NCI-H1092 (cell line): ENCODE measurements around the gene ANKRD13A.
"Not testable (repeated sequence)": the region's sequence is repeated elsewhere in the genome, so short reads cannot be mapped to it uniquely, and the experiment has no call there.

Experiments used
- DNase-seq: peaks from one replicate; lab custom pipeline; 2025; lab: John Stamatoyannopoulos, UW

Gene ANKRD13A

DNA sequence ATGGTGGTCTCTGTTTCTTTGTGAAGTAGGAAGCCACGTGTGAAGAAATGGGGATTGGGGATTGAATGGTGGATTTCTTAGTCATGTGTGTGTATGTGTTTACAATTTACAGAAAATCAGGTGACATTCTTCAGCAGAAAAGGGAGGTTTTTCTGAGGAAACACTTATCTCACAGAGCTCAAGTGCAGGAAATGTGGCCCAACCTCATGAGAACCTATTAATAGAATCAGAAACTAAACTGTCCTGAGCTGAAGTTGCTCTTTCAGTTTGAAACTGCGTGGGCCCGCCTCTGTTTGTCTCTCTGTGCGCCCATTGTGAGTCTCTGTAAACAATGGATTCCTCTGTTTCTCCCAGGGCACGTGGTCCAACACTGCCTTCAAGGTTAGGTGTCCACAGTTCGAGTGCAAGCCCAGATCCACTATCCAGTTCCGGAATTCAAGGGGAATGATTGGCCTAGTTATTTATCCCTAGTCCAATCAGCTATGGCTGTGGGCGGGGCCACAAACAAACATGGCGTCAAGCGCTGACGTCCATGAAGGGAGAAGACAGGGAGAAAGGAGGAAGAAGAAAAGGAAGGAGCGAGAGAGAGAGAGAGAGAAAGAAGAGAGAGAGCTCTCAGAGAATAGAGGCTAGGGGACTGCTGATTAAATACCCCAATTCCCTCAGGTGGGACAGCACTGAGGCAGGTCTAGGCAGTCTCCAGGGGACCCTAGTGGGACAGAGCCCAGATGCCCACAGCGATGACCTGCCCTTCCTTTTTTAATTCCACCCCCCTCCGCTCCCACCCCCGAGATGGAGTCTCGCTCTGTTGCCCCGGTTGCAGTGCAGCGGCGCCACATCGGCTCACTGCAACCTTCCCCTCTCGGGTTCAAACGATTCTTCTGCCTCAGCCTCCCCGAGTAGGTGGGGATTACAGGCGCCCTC lies 80.5 kb downstream of the ANKRD13A start:
- no peak for DNase-seq

GRCh38 chr12:110080410-110080809 lies 81.2 kb downstream of the ANKRD13A start:
- no peak for DNase-seq

DNA sequence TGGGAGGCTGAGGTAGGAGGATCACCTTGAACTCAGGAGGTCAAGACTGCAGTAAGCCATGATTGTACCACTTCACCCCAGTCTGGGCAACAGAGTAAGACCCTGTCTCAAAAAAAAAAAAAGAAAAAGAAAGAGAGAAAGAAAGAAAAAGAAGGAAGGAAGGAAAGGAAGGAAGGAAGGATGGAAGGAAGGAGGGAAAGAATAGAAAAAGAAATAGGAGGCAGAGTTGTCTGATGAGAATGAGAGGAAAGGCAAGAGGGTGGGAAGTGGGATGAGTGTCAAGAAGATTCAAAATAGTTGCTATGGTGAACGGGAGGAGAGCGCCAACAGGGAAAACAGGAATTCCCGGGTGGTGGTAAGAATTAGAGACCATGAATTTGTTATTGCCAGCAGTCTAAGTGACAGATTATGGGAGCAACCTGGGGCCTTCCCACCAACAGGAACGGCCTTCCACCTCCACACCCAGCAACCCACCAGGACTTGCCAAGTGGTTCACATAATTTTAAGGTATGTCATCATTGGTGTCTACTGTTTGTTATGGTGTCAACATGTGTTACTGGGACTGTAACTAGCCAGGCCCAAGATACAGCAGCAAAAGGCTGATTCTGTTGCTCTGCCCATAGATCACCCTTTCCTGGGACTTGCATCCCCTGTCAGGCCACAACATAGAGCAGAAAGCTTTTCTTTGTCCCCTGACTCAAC lies 85.2 kb downstream of the ANKRD13A start:
- no peak for DNase-seq

GRCh38 chr12:110088216-110088615 lies 89.0 kb downstream of the ANKRD13A start:
- not testable (repeated sequence) for DNase-seq

DNA sequence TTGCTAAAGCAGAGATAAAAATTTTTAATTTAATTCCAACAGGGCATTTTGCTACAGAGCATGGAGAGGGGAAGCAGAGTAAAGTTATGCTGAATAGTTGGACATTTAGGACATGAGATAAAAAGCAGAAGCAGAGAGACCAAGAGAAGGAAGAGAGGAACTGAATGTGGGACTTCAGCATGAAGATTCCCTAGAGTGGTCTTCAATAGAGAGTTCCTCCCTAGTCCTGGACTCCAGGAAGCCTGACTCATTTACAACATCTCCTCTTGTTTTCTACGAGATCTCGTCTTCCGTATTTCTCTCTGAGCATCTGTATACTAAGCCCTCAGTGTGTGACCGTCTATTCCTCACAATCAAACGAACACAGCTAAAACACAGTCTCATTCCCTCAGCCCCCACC lies 89.7 kb downstream of the ANKRD13A start:
- no peak for DNase-seq
